A549 (cell line): ENCODE measurements around the gene C2orf68.

Source experiments
- CTCF ChIP-seq: fragments of >200 bp; sonication (Bioruptor Twin); formaldehyde crosslinking; IDR thresholded peaks from 3 replicates; pipeline ENCODE4 v1.5.1; 2016
- NFE2L2 ChIP-seq: fragments of 150-350 bp; conservative IDR thresholded peaks from 2 replicates; pipeline ENCODE4 v1.6.1; 2014; ENCODE audit warnings: low read length

GRCh38 chr2:85560812-85561279, 51.0 kb downstream of the C2orf68 start:
- TF ChIP-seq CTCF: no peak
- TF ChIP-seq NFE2L2: no peak
